Activated CD4-positive, alpha-beta memory T cell treated with anti-CD3 and anti-CD28 coated beads for 36 hours (primary cell): Measurements from ENCODE around the gene GOLGA6L9. TPM values are rescaled to one million over a fixed set of nuclear protein-coding genes. Genes with fewer than 3 reads are reported as not detected.
"Not testable (repeated sequence)": the region's sequence is repeated elsewhere in the genome, so short reads cannot be mapped to it uniquely, and the experiment has no call there.

Source experiments
- CTCF ChIA-PET: fragments of 350-600 bp; sonication (Branson Sonifier 250); formaldehyde crosslinking; loops from one replicate; lab custom pipeline; 2021; ENCODE audit warnings: antibody characterized with exemption, inconsistent platforms; lab: Charles Lee
- POLR2A ChIA-PET: fragments of 350-600 bp; sonication (Branson Sonifier 250); formaldehyde crosslinking; loops from one replicate; lab custom pipeline; 2021; ENCODE audit warnings: antibody characterized with exemption; lab: Charles Lee
- DNase-seq: peaks from one replicate; pipeline ENCODE4 v3.0.0-alpha.2; 2020
- H3K27ac Mint-ChIP-seq: one replicate; pipeline ENCODE4 v1.8.0; 2021; ENCODE audit warnings: mixed read lengths
- H3K27me3 Mint-ChIP-seq: one replicate; pipeline ENCODE4 v1.8.0; 2021; ENCODE audit warnings: mixed read lengths
- H3K36me3 Mint-ChIP-seq: one replicate; pipeline ENCODE4 v1.8.0; 2021; ENCODE audit warnings: mixed read lengths
- H3K4me1 Mint-ChIP-seq: one replicate; pipeline ENCODE4 v1.8.0; 2021; ENCODE audit warnings: low read depth, mixed read lengths
- H3K4me3 Mint-ChIP-seq: one replicate; pipeline ENCODE4 v1.8.0; 2021; ENCODE audit warnings: mild to moderate bottlenecking, mixed read lengths
- H3K9me3 Mint-ChIP-seq: one replicate; pipeline ENCODE4 v1.8.0; 2021; ENCODE audit warnings: mixed read lengths
- intact Hi-C: fragments of 100-400 bp; cut with micrococcal nuclease; formaldehyde crosslinking; loops from one replicate; pipeline ENCODE4 v1.15.1; 2023
- total RNA-seq, 2 experiments: library from RNA; stranded (reverse); gene quantifications; one replicate each; pipeline ENCODE4 v1.2.3, GENCODE V29; 2021

The GOLGA6L9 gene
- total RNA-seq: 1 to 10 TPM; 1.8 to 1.9 TPM

- POLR2A ChIA-PET, CTCF ChIA-PET, H3K9me3 Mint-ChIP-seq, H3K4me1 Mint-ChIP-seq, intact Hi-C loops, H3K27me3 Mint-ChIP-seq, H3K36me3 Mint-ChIP-seq, H3K27ac Mint-ChIP-seq, DNase-seq, H3K4me3 Mint-ChIP-seq: not testable (repeated sequence)
These were observed at the start of gene GOLGA6L9 for GRCh38 chr15:82429693-82430092. Gene GOLGA6L9, plus strand, starts transcription at chr15:82429816. Its CDS starts 264 bp downstream, at chr15:82430080.

- POLR2A ChIA-PET, DNase-seq: not testable (repeated sequence)
These were observed 48.2 kb upstream of the GOLGA6L9 start for GRCh38 chr15:82381330-82381955.

GRCh38 chr15:82387209-82387608 lies 42.4 kb upstream of the GOLGA6L9 start:
- CTCF ChIA-PET, POLR2A ChIA-PET, H3K9me3 Mint-ChIP-seq: not testable (repeated sequence)

More at GRCh38 chr15:82381330-82381955, 48.2 kb upstream of the GOLGA6L9 start:
- intact Hi-C loops, H3K27me3 Mint-ChIP-seq, H3K27ac Mint-ChIP-seq, H3K4me3 Mint-ChIP-seq, H3K9me3 Mint-ChIP-seq, CTCF ChIA-PET, H3K4me1 Mint-ChIP-seq, H3K36me3 Mint-ChIP-seq: not testable (repeated sequence)

GRCh38 chr15:82390152-82390551 lies 39.5 kb upstream of the GOLGA6L9 start:
- intact Hi-C loops: not testable (repeated sequence)

More at GRCh38 chr15:82387209-82387608, 42.4 kb upstream of the GOLGA6L9 start:
- H3K27me3 Mint-ChIP-seq, DNase-seq, H3K4me3 Mint-ChIP-seq, H3K4me1 Mint-ChIP-seq, H3K27ac Mint-ChIP-seq, intact Hi-C loops, H3K36me3 Mint-ChIP-seq: not testable (repeated sequence)

GRCh38 chr15:82392077-82392476 lies 37.5 kb upstream of the GOLGA6L9 start:
- H3K4me1 Mint-ChIP-seq, H3K36me3 Mint-ChIP-seq, POLR2A ChIA-PET, DNase-seq, intact Hi-C loops, H3K27me3 Mint-ChIP-seq, H3K4me3 Mint-ChIP-seq, H3K27ac Mint-ChIP-seq, H3K9me3 Mint-ChIP-seq, CTCF ChIA-PET: not testable (repeated sequence)

More at GRCh38 chr15:82390152-82390551, 39.5 kb upstream of the GOLGA6L9 start:
- H3K27me3 Mint-ChIP-seq, POLR2A ChIA-PET, H3K4me1 Mint-ChIP-seq, H3K9me3 Mint-ChIP-seq, DNase-seq, H3K36me3 Mint-ChIP-seq, H3K4me3 Mint-ChIP-seq, H3K27ac Mint-ChIP-seq, CTCF ChIA-PET: not testable (repeated sequence)

GRCh38 chr15:82393671-82394070 lies 35.9 kb upstream of the GOLGA6L9 start:
- no peak overlapping the region for H3K27ac Mint-ChIP-seq
- CTCF ChIA-PET: no interaction called here
- H3K4me3 Mint-ChIP-seq: no peak overlapping the region
- no peak for DNase-seq
- no peaks in the 10 kb centered on the region for H3K27me3 Mint-ChIP-seq
- H3K9me3 Mint-ChIP-seq: no peaks in the 10 kb centered on the region
- intact Hi-C loops: no loop called here
- H3K36me3 Mint-ChIP-seq: no peaks in the 10 kb centered on the region
- POLR2A ChIA-PET: no interaction called here
- H3K4me1 Mint-ChIP-seq: no peaks in the 10 kb centered on the region

- H3K27ac Mint-ChIP-seq, H3K36me3 Mint-ChIP-seq, DNase-seq, CTCF ChIA-PET, H3K4me1 Mint-ChIP-seq, POLR2A ChIA-PET, H3K9me3 Mint-ChIP-seq, H3K27me3 Mint-ChIP-seq, intact Hi-C loops, H3K4me3 Mint-ChIP-seq: not testable (repeated sequence)
These were observed 33.8 kb upstream of the GOLGA6L9 start for GRCh38 chr15:82395788-82396187.

- H3K4me1 Mint-ChIP-seq: peaks cover 3% of the 10 kb centered on the region
- DNase-seq: no peak
- intact Hi-C loops: no loop called here
- H3K27ac Mint-ChIP-seq: no peak overlapping the region
- no peaks in the 10 kb centered on the region for H3K9me3 Mint-ChIP-seq
- no peak overlapping the region for H3K4me3 Mint-ChIP-seq
- H3K36me3 Mint-ChIP-seq: no peaks in the 10 kb centered on the region
- no peaks in the 10 kb centered on the region for H3K27me3 Mint-ChIP-seq
- POLR2A ChIA-PET: no interaction called here
- CTCF ChIA-PET: no interaction called here
These were observed 31.8 kb upstream of the GOLGA6L9 start for GRCh38 chr15:82397817-82398216.

- Mint-ChIP-seq H3K4me1 (peaks cover 3% of the 10 kb centered on the region), H3K9me3 (no peaks in the 10 kb centered on the region), H3K36me3 (no peaks in the 10 kb centered on the region), H3K4me3 (no peak overlapping the region), H3K27ac (no peak overlapping the region), H3K27me3 (no peaks in the 10 kb centered on the region)
- intact Hi-C loops: no loop called here
- CTCF ChIA-PET: no interaction called here
- DNase-seq: no peak
- POLR2A ChIA-PET: no interaction called here
These were observed 30.8 kb upstream of the GOLGA6L9 start for GRCh38 chr15:82398785-82399184.

GRCh38 chr15:82399366-82400103 lies 30.1 kb upstream of the GOLGA6L9 start:
- H3K9me3 Mint-ChIP-seq, POLR2A ChIA-PET, H3K4me3 Mint-ChIP-seq, intact Hi-C loops, DNase-seq, H3K27me3 Mint-ChIP-seq, H3K36me3 Mint-ChIP-seq, CTCF ChIA-PET, H3K27ac Mint-ChIP-seq, H3K4me1 Mint-ChIP-seq: not testable (repeated sequence)

GRCh38 chr15:82401918-82402317 lies 27.7 kb upstream of the GOLGA6L9 start:
- H3K9me3 Mint-ChIP-seq, CTCF ChIA-PET, H3K27ac Mint-ChIP-seq, H3K27me3 Mint-ChIP-seq, DNase-seq, H3K4me3 Mint-ChIP-seq, intact Hi-C loops, H3K36me3 Mint-ChIP-seq, POLR2A ChIA-PET: not testable (repeated sequence)
- peaks cover 11% of the 10 kb centered on the region for H3K4me1 Mint-ChIP-seq

- H3K27me3 Mint-ChIP-seq, intact Hi-C loops, H3K36me3 Mint-ChIP-seq, H3K27ac Mint-ChIP-seq, POLR2A ChIA-PET, H3K9me3 Mint-ChIP-seq, CTCF ChIA-PET, H3K4me3 Mint-ChIP-seq, DNase-seq: not testable (repeated sequence)
- peaks cover 11% of the 10 kb centered on the region for H3K4me1 Mint-ChIP-seq
These were observed 27.3 kb upstream of the GOLGA6L9 start for GRCh38 chr15:82402341-82402740.

GRCh38 chr15:82406211-82406610 lies 23.4 kb upstream of the GOLGA6L9 start:
- H3K9me3 Mint-ChIP-seq, intact Hi-C loops, H3K4me3 Mint-ChIP-seq, H3K4me1 Mint-ChIP-seq, H3K27me3 Mint-ChIP-seq, POLR2A ChIA-PET, DNase-seq, H3K27ac Mint-ChIP-seq, CTCF ChIA-PET, H3K36me3 Mint-ChIP-seq: not testable (repeated sequence)
